NT2/D1 (cell line): ENCODE measurements around the gene STAT5B.
"Not testable (repeated sequence)": the region's sequence is repeated elsewhere in the genome, so short reads cannot be mapped to it uniquely, and the experiment has no call there.

Source experiments
- DNase-seq: peaks from one replicate; pipeline ENCODE4 v3.0.0-alpha.2; 2011; ENCODE audit warnings: low read depth, low spot score
- H3K27me3 ChIP-seq: 2 replicates; pipeline ENCODE4 v1.6.0; 2011; ENCODE audit warnings: mild to moderate bottlenecking; ENCODE audit not compliant: insufficient read length, insufficient read depth
- H3K36me3 ChIP-seq: 2 replicates; pipeline ENCODE4 v1.6.1; 2011; ENCODE audit warnings: mild to moderate bottlenecking, low read length, mixed read lengths; ENCODE audit not compliant: insufficient read depth, insufficient read length
- H3K4me1 ChIP-seq: 2 replicates; pipeline ENCODE4 v1.5.1; 2011; ENCODE audit not compliant: insufficient read depth, insufficient read length
- H3K4me3 ChIP-seq: 2 replicates; pipeline ENCODE4 v1.5.1; 2011; ENCODE audit warnings: low read depth; ENCODE audit not compliant: insufficient read length
- H3K9ac ChIP-seq: 2 replicates; pipeline ENCODE4 v1.6.0; 2011; ENCODE audit warnings: low read depth; ENCODE audit not compliant: insufficient read length
- H3K9me3 ChIP-seq: 2 replicates; pipeline ENCODE4 v1.5.1; 2011; ENCODE audit warnings: mild to moderate bottlenecking, low read length; ENCODE audit not compliant: insufficient read depth
- SUZ12 ChIP-seq: IDR thresholded peaks from 2 replicates; pipeline ENCODE4 v1.6.1; 2011; ENCODE audit not compliant: insufficient read length, insufficient read depth; ENCODE audit errors: extremely low read depth
- YY1 ChIP-seq: IDR thresholded peaks from 2 replicates; pipeline ENCODE4 v1.6.1; 2011; ENCODE audit not compliant: insufficient read length, insufficient read depth
- ZNF274 ChIP-seq: IDR thresholded peaks from 2 replicates; pipeline ENCODE4 v1.6.1; 2011; ENCODE audit warnings: mild to moderate bottlenecking, low read depth, low read length

The STAT5B gene

GRCh38 chr17:42270596-42270995 is 5.6 kb downstream of the STAT5B start:
- no peak for DNase-seq
- H3K9ac ChIP-seq = no peak overlapping the region

GRCh38 chr17:42270170-42270535 is 6.0 kb downstream of the STAT5B start:
- DNase-seq = no peak
- Histone ChIP-seq H3K27me3 (peaks cover 12% of the 10 kb centered on the region), H3K9me3 (no peaks in the 10 kb centered on the region), H3K9ac (no peak overlapping the region), H3K4me3 (no peak overlapping the region), H3K36me3 (no peaks in the 10 kb centered on the region), H3K4me1 (peaks cover 3% of the 10 kb centered on the region)
- TF ChIP-seq YY1 (no peak), ZNF274 (no peak), SUZ12 (no peak)

More at GRCh38 chr17:42270596-42270995, 5.6 kb downstream of the STAT5B start:
- H3K4me3 ChIP-seq = no peak overlapping the region
- H3K4me1 ChIP-seq = peaks cover 3% of the 10 kb centered on the region
- peaks cover 15% of the 10 kb centered on the region for H3K27me3 ChIP-seq
- H3K36me3 ChIP-seq = no peaks in the 10 kb centered on the region
- TF ChIP-seq SUZ12 = no peak
- TF ChIP-seq ZNF274 = no peak
- TF ChIP-seq YY1 = no peak
- no peaks in the 10 kb centered on the region for H3K9me3 ChIP-seq

GRCh38 chr17:42268236-42268635 is 8.0 kb downstream of the STAT5B start:
- Histone ChIP-seq H3K9ac (no peak overlapping the region), H3K4me1 (no peaks in the 10 kb centered on the region), H3K27me3 (no peaks in the 10 kb centered on the region), H3K4me3 (no peak overlapping the region), H3K36me3 (no peaks in the 10 kb centered on the region), H3K9me3 (no peaks in the 10 kb centered on the region)
- no peak for DNase-seq
- TF ChIP-seq SUZ12 = no peak
- no peak for TF ChIP-seq ZNF274
- no peak for TF ChIP-seq YY1

GRCh38 chr17:42266918-42267766 is 9.0 kb downstream of the STAT5B start:
- Histone ChIP-seq H3K4me3 (no peak overlapping the region), H3K9ac (no peak overlapping the region), H3K36me3 (no peaks in the 10 kb centered on the region), H3K4me1 (no peaks in the 10 kb centered on the region), H3K9me3 (no peaks in the 10 kb centered on the region), H3K27me3 (no peaks in the 10 kb centered on the region)
- TF ChIP-seq YY1 (no peak), ZNF274 (no peak), SUZ12 (no peak)
- DNase-seq = no peak

- no peak overlapping the region for H3K9ac ChIP-seq
- no peaks in the 10 kb centered on the region for H3K9me3 ChIP-seq
- DNase-seq = no peak
- no peak overlapping the region for H3K4me3 ChIP-seq
- no peak for TF ChIP-seq YY1
- no peak for TF ChIP-seq ZNF274
- TF ChIP-seq SUZ12 = no peak
- no peaks in the 10 kb centered on the region for H3K4me1 ChIP-seq
- no peaks in the 10 kb centered on the region for H3K27me3 ChIP-seq
- no peaks in the 10 kb centered on the region for H3K36me3 ChIP-seq
Measured at GRCh38 chr17:42266462-42266861, 9.7 kb downstream of the STAT5B start.

- DNase-seq, H3K36me3 ChIP-seq, H3K4me1 ChIP-seq, H3K9me3 ChIP-seq, H3K27me3 ChIP-seq, H3K4me3 ChIP-seq, H3K9ac ChIP-seq: not testable (repeated sequence)
Measured at GRCh38 chr17:42264366-42264765, 11.8 kb downstream of the STAT5B start.

GRCh38 chr17:42260318-42260717 is 15.9 kb downstream of the STAT5B start:
- Histone ChIP-seq H3K4me3 (no peak overlapping the region), H3K4me1 (no peaks in the 10 kb centered on the region), H3K9me3 (no peaks in the 10 kb centered on the region), H3K36me3 (no peaks in the 10 kb centered on the region), H3K9ac (no peak overlapping the region), H3K27me3 (no peaks in the 10 kb centered on the region)
- DNase-seq = no peak
- no peak for TF ChIP-seq SUZ12
- no peak for TF ChIP-seq YY1
- no peak for TF ChIP-seq ZNF274
